Calu3 (cell line): ENCODE measurements around the gene ANKS6. TPM values are rescaled to one million over a fixed set of nuclear protein-coding genes. Genes with fewer than 3 reads are reported as not detected.

ENCODE experiments used
- BruUV-seq: library from RNA; stranded (reverse); fragments of 400-500 nt; replicated peaks from 2 replicates; lab custom pipeline; 2021; lab: Mats Ljungman, UMichigan
- CTCF ChIA-PET: fragments of 300-600 bp; sonication (Branson Sonifier 250); formaldehyde crosslinking; loops from one replicate; lab custom pipeline; 2022; ENCODE audit warnings: antibody characterized with exemption; lab: Charles Lee
- DNase-seq: peaks from one replicate; pipeline ENCODE4 v3.0.0; 2022
- H3K27ac Mint-ChIP-seq: one replicate; pipeline ENCODE4 v1.8.0; 2022; ENCODE audit warnings: mixed read lengths; ENCODE audit not compliant: unreplicated experiment
- H3K27me3 Mint-ChIP-seq: one replicate; pipeline ENCODE4 v1.8.0; 2022; ENCODE audit warnings: mixed read lengths; ENCODE audit not compliant: unreplicated experiment
- H3K36me3 Mint-ChIP-seq: one replicate; pipeline ENCODE4 v1.8.0; 2022; ENCODE audit warnings: mild to moderate bottlenecking, moderate library complexity, mixed read lengths; ENCODE audit not compliant: insufficient read depth, unreplicated experiment
- H3K4me1 Mint-ChIP-seq: one replicate; pipeline ENCODE4 v1.8.0; 2022; ENCODE audit warnings: mild to moderate bottlenecking, low read depth, mixed read lengths; ENCODE audit not compliant: unreplicated experiment
- H3K4me3 Mint-ChIP-seq: one replicate; pipeline ENCODE4 v1.8.0; 2022; ENCODE audit warnings: mild to moderate bottlenecking, low read depth, moderate library complexity, mixed read lengths; ENCODE audit not compliant: unreplicated experiment
- H3K9me3 Mint-ChIP-seq: one replicate; pipeline ENCODE4 v1.8.0; 2022; ENCODE audit warnings: low read depth, mixed read lengths; ENCODE audit not compliant: unreplicated experiment
- CTCF ChIP-seq: fragments of 200-600 bp; IDR thresholded peaks from one replicate; pipeline ENCODE4 v1.8.0; 2022; ENCODE audit warnings: antibody characterized with exemption; ENCODE audit not compliant: unreplicated experiment
- intact Hi-C: fragments of 100-400 bp; cut with micrococcal nuclease; formaldehyde crosslinking; loops from one replicate; pipeline ENCODE4 v1.10.0; 2022; ENCODE audit not compliant: unreplicated experiment
- total RNA-seq: library from RNA; stranded (reverse); gene quantifications from 2 replicates; pipeline ENCODE4 v1.2.3, GENCODE V29; 2022

ANKS6 gene
- total RNA-seq, 1 experiment from 2014 or later = 31.5 TPM

DNA sequence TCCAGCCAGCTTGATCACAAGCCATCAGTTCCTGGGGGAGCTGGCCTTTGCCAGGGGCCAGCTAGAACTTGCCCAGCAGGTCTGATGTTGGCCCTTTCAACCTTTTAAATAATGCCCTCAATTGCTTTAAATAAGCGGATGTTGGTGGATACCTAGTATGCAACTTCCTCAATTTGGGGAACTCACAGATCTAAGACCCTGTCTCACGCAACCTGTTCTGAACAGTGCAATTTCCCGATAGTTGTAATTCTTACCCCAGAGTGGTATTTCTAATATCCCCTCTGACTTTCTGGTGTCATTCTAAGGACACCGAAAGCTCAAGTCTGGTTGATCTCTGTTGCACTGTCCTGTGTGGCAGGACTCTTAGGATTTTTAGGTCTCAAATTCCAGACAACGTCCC is 34.2 kb upstream of the ANKS6 start:
- Mint-ChIP-seq H3K4me3 (no peak overlapping the region), H3K9me3 (no peaks in the 10 kb centered on the region), H3K27me3 (no peaks in the 10 kb centered on the region), H3K4me1 (peaks cover 13% of the 10 kb centered on the region), H3K27ac (no peak overlapping the region), H3K36me3 (peaks cover 17% of the 10 kb centered on the region)
- CTCF ChIA-PET = no interaction called here
- no TSS peak for BruUV-seq
- no peak for DNase-seq
- no peak for TF ChIP-seq CTCF
- intact Hi-C loops = no loop called here

GRCh38 chr9:98829766-98830165 is 33.4 kb upstream of the ANKS6 start:
- Mint-ChIP-seq H3K36me3 (peaks cover 9% of the 10 kb centered on the region), H3K27ac (no peak overlapping the region), H3K9me3 (no peaks in the 10 kb centered on the region), H3K4me3 (no peak overlapping the region), H3K4me1 (peaks cover 13% of the 10 kb centered on the region), H3K27me3 (no peaks in the 10 kb centered on the region)
- no TSS peak for BruUV-seq
- no peak for TF ChIP-seq CTCF
- CTCF ChIA-PET = no interaction called here
- intact Hi-C loops = no loop called here
- no peak for DNase-seq

DNA sequence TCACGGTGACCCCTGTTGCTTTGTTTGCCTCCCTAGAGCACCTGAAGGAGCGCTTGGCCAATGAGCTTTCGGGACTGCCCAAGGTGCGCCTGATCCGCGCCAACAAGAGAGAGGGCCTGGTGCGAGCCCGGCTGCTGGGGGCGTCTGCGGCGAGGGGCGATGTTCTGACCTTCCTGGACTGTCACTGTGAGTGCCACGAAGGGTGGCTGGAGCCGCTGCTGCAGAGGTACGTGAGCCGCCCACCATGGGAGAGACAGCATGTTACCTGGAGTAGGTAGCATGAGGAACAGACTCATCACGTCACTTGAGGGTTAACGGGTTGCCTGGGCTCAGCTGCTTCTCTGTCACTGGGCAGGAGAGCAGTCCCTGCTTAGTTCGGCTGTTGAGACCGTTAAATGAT is 30.4 kb upstream of the ANKS6 start:
- no TSS peak for BruUV-seq

GRCh38 chr9:98825414-98825813 is 29.1 kb upstream of the ANKS6 start:
- H3K9me3 Mint-ChIP-seq = no peaks in the 10 kb centered on the region
- BruUV-seq = no TSS peak
- intact Hi-C loops = no loop called here
- H3K27ac Mint-ChIP-seq = no peak overlapping the region
- DNase-seq = no peak
- H3K27me3 Mint-ChIP-seq = no peaks in the 10 kb centered on the region
- H3K4me3 Mint-ChIP-seq = no peak overlapping the region
- H3K4me1 Mint-ChIP-seq = peaks cover 7% of the 10 kb centered on the region
- no peaks in the 10 kb centered on the region for H3K36me3 Mint-ChIP-seq
- CTCF ChIA-PET = no interaction called here
- no peak for TF ChIP-seq CTCF

More for the DNA sequence above, 30.4 kb upstream of the ANKS6 start:
- no peak for TF ChIP-seq CTCF
- no peak for DNase-seq
- CTCF ChIA-PET = no interaction called here
- Mint-ChIP-seq H3K9me3 (no peaks in the 10 kb centered on the region), H3K4me3 (no peak overlapping the region), H3K4me1 (peaks cover 5% of the 10 kb centered on the region), H3K36me3 (no peaks in the 10 kb centered on the region), H3K27ac (no peak overlapping the region), H3K27me3 (no peaks in the 10 kb centered on the region)
- intact Hi-C loops = no loop called here
